Panc1 (cell line): ENCODE data around the gene LILRB4.

Experiments
- POLR2AphosphoS5 ChIP-seq: IDR thresholded peaks from 2 replicates; pipeline ENCODE4 v1.6.1; 2012; ENCODE audit warnings: mild to moderate bottlenecking, low read depth, low read length, moderate library complexity
- SIN3A ChIP-seq: IDR thresholded peaks from 2 replicates; pipeline ENCODE4 v1.6.1; 2012; ENCODE audit warnings: low read depth, mild to moderate bottlenecking, low read length, moderate library complexity, borderline replicate concordance; ENCODE audit not compliant: insufficient read depth
- TF ChIP-seq, protein P1 (sequence below): fragments of 450-650 bp; IDR thresholded peaks from 2 replicates; pipeline ENCODE4 v1.5.1; 2017; ENCODE audit warnings: mild to moderate bottlenecking
- TF ChIP-seq, protein P2 (sequence below), 2 experiments: IDR thresholded peaks; 2 replicates each; pipeline ENCODE4 v1.6.1; 2011 to 2012; ENCODE audit warnings: low read depth in 2 of 2, control low read depth in 1 of 2, low read length in 1 of 2, mild to moderate bottlenecking in 1 of 2, moderate library complexity in 1 of 2; ENCODE audit not compliant: insufficient read depth in 1 of 2

DNA sequence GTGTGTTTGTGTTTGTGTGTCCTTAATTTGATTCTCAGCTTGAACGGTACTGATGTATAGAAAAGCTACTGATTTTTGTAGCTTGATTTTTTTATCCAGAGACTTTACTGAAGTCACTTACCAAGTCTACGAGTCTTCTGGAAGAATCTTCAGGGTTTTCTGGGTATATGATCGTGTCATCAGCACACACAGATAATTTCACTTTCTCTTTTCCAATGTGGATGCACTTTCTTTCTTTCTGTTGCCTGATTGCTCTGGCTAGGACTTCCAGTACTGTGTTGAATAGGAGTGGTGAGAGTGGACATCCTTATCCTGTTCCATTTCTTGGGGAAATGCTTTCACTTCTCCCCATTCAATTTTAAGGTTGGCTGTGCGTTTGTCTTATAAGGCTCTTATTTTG, 40.4 kb upstream of the LILRB4 start:
- TF ChIP-seq, protein P1, sequence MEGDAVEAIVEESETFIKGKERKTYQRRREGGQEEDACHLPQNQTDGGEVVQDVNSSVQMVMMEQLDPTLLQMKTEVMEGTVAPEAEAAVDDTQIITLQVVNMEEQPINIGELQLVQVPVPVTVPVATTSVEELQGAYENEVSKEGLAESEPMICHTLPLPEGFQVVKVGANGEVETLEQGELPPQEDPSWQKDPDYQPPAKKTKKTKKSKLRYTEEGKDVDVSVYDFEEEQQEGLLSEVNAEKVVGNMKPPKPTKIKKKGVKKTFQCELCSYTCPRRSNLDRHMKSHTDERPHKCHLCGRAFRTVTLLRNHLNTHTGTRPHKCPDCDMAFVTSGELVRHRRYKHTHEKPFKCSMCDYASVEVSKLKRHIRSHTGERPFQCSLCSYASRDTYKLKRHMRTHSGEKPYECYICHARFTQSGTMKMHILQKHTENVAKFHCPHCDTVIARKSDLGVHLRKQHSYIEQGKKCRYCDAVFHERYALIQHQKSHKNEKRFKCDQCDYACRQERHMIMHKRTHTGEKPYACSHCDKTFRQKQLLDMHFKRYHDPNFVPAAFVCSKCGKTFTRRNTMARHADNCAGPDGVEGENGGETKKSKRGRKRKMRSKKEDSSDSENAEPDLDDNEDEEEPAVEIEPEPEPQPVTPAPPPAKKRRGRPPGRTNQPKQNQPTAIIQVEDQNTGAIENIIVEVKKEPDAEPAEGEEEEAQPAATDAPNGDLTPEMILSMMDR: no peak
- no peak for TF ChIP-seq SIN3A
- TF ChIP-seq POLR2AphosphoS5: no peak
- TF ChIP-seq, protein P2, sequence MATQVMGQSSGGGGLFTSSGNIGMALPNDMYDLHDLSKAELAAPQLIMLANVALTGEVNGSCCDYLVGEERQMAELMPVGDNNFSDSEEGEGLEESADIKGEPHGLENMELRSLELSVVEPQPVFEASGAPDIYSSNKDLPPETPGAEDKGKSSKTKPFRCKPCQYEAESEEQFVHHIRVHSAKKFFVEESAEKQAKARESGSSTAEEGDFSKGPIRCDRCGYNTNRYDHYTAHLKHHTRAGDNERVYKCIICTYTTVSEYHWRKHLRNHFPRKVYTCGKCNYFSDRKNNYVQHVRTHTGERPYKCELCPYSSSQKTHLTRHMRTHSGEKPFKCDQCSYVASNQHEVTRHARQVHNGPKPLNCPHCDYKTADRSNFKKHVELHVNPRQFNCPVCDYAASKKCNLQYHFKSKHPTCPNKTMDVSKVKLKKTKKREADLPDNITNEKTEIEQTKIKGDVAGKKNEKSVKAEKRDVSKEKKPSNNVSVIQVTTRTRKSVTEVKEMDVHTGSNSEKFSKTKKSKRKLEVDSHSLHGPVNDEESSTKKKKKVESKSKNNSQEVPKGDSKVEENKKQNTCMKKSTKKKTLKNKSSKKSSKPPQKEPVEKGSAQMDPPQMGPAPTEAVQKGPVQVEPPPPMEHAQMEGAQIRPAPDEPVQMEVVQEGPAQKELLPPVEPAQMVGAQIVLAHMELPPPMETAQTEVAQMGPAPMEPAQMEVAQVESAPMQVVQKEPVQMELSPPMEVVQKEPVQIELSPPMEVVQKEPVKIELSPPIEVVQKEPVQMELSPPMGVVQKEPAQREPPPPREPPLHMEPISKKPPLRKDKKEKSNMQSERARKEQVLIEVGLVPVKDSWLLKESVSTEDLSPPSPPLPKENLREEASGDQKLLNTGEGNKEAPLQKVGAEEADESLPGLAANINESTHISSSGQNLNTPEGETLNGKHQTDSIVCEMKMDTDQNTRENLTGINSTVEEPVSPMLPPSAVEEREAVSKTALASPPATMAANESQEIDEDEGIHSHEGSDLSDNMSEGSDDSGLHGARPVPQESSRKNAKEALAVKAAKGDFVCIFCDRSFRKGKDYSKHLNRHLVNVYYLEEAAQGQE (IDR thresholded peaks at IDR 0.05; ENCODE audit: insufficient read depth in 1 of 2, low read depth in 2 of 2, low read length in 1 of 2): no peak
